ENCODE results near the gene KLHL4. TPM values are rescaled to one million over a fixed set of nuclear protein-coding genes. Genes with fewer than 3 reads are reported as not detected.
"Not testable (repeated sequence)": the region's sequence is repeated elsewhere in the genome, so short reads cannot be mapped to it uniquely, and the experiment has no call there.

The KLHL4 gene
- total RNA-seq, 2 donors from 2014 or later = 16.7 to 42.6 TPM

DNA sequence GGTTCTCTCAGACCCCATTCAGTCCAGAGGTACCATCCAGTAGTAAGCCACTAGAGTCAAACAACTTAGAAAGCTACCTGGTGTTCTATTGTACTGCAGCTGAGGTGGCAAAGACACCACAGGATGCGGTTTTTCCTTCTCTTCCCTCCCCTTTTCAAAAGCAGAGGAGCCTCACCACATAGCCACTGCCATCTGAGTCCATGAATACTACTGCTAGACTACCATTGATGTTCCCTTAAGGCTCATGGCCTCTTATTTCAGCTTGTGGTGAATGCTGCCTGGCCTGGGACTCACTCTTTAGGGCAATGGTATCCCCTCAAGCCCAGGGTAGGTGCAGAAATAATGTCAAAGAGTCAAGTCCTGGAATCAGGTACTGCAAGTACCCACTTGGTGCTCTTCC lies 41.8 kb upstream of the KLHL4 start:
- Histone ChIP-seq H3K4me1 (ENCODE audit: control insufficient read depth, insufficient read depth, low read length) (no peaks in the 10 kb centered on the region), H3K9ac (ENCODE audit: extremely low read depth, low read length, poor library complexity, severe bottlenecking) (no peak overlapping the region)
- H3K4me3 Mint-ChIP-seq = no peak overlapping the region

DNA sequence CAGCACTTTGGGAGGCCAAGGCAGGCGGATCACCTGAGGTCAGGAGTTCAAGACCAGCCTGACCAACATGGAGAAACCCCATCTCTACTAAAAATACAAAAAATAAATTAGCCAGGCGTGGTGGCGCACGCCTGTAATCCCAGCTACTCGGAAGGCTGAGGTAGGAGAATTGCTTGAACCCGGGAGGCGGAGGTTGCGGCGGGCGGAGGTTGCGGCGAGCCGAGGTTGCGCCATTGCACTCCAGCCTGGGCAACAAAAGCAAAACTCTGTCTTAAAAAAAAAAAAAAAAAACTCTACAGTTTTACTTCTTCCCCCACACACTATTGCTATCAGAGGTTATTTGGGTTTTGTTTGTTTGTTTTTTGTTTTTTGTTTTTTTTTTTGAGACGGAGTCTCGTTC lies 38.9 kb upstream of the KLHL4 start:
- not testable (repeated sequence) for H3K27ac Mint-ChIP-seq; H3K4me3 Mint-ChIP-seq; H3K4me3 ChIP-seq (ENCODE audit: low read length); H3K9me3 ChIP-seq (ENCODE audit: control insufficient read depth, low read length); H3K9ac ChIP-seq (ENCODE audit: extremely low read depth, low read length, poor library complexity, severe bottlenecking); H3K9me3 Mint-ChIP-seq; DNase-seq; H3K36me3 Mint-ChIP-seq (ENCODE audit: low read depth); H3K4me1 ChIP-seq (ENCODE audit: control insufficient read depth, insufficient read depth, low read length); H3K27me3 Mint-ChIP-seq (ENCODE audit: insufficient read depth); H3K4me1 Mint-ChIP-seq; H3K27me3 ChIP-seq (ENCODE audit: control insufficient read depth, insufficient read depth, low read length, poor library complexity, severe bottlenecking); H3K36me3 ChIP-seq (ENCODE audit: control insufficient read depth, insufficient read depth, low read length); H3K27ac ChIP-seq (ENCODE audit: low read depth, low read length)
- 93 to 100% methylated on average over 4 to 6 of the region's 16 CpGs for WGBS, 2 experiments (ENCODE audit: insufficient coverage in 1 of 2, insufficient read length in 1 of 2)

More for the DNA sequence above, 41.8 kb upstream of the KLHL4 start:
- Mint-ChIP-seq H3K9me3 (peaks cover 12% of the 10 kb centered on the region), H3K27ac (no peak overlapping the region), H3K36me3 (ENCODE audit: low read depth) (no peaks in the 10 kb centered on the region), H3K27me3 (ENCODE audit: insufficient read depth) (no peaks in the 10 kb centered on the region), H3K4me1 (no peaks in the 10 kb centered on the region)
- Histone ChIP-seq H3K4me3 (ENCODE audit: low read length) (no peak overlapping the region), H3K27ac (ENCODE audit: low read depth, low read length) (no peak overlapping the region), H3K9me3 (ENCODE audit: control insufficient read depth, low read length) (peaks cover 4% of the 10 kb centered on the region), H3K36me3 (ENCODE audit: control insufficient read depth, insufficient read depth, low read length) (no peaks in the 10 kb centered on the region), H3K27me3 (ENCODE audit: control insufficient read depth, insufficient read depth, low read length, poor library complexity, severe bottlenecking) (no peaks in the 10 kb centered on the region)
- 79% methylated on average over 1 of the region's 1 CpG; no CpG with 5 or more reads in 1 of the 2 experiments for WGBS, 2 experiments (ENCODE audit: insufficient coverage in 1 of 2, insufficient read length in 1 of 2)
- no peak for DNase-seq
- TF ChIP-seq, protein P1, sequence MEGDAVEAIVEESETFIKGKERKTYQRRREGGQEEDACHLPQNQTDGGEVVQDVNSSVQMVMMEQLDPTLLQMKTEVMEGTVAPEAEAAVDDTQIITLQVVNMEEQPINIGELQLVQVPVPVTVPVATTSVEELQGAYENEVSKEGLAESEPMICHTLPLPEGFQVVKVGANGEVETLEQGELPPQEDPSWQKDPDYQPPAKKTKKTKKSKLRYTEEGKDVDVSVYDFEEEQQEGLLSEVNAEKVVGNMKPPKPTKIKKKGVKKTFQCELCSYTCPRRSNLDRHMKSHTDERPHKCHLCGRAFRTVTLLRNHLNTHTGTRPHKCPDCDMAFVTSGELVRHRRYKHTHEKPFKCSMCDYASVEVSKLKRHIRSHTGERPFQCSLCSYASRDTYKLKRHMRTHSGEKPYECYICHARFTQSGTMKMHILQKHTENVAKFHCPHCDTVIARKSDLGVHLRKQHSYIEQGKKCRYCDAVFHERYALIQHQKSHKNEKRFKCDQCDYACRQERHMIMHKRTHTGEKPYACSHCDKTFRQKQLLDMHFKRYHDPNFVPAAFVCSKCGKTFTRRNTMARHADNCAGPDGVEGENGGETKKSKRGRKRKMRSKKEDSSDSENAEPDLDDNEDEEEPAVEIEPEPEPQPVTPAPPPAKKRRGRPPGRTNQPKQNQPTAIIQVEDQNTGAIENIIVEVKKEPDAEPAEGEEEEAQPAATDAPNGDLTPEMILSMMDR (conservative IDR thresholded peaks at IDR 0.05) = no peak

DNA sequence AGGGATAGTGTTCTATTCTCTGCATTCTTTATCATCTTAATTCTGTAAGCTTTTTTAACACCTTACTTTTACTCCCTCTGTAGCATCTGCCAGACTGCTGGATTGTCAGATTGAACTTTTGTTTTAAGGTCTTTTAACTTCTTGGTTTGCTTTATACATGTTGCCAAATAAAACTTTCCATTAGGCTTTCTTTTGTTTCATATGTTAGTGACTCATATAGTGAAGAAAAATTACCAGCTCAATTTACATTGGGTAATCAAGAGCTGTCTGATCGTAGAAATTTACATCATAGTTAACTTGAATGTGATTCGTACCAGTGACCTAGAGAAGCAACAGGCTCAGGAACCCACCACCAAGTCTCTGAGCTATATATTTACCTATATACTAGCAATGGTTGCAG lies 28.5 kb upstream of the KLHL4 start:
- Mint-ChIP-seq H3K9me3 (no peaks in the 10 kb centered on the region), H3K4me1 (no peaks in the 10 kb centered on the region)

More for the DNA sequence above, 28.5 kb upstream of the KLHL4 start:
- no peak for DNase-seq
- Histone ChIP-seq H3K4me3 (ENCODE audit: low read length) (no peak overlapping the region), H3K27ac (ENCODE audit: low read depth, low read length) (no peak overlapping the region), H3K36me3 (ENCODE audit: control insufficient read depth, insufficient read depth, low read length) (no peaks in the 10 kb centered on the region), H3K9ac (ENCODE audit: extremely low read depth, low read length, poor library complexity, severe bottlenecking) (no peak overlapping the region), H3K9me3 (ENCODE audit: control insufficient read depth, low read length) (no peaks in the 10 kb centered on the region), H3K27me3 (ENCODE audit: control insufficient read depth, insufficient read depth, low read length, poor library complexity, severe bottlenecking) (no peaks in the 10 kb centered on the region), H3K4me1 (ENCODE audit: control insufficient read depth, insufficient read depth, low read length) (no peaks in the 10 kb centered on the region)
- H3K27me3 Mint-ChIP-seq (ENCODE audit: insufficient read depth) = no peaks in the 10 kb centered on the region
- H3K4me3 Mint-ChIP-seq = no peak overlapping the region
- no CpG with 5 or more reads among the region's 2 CpGs for WGBS, 2 experiments (ENCODE audit: insufficient coverage in 1 of 2, insufficient read length in 1 of 2)
- H3K36me3 Mint-ChIP-seq (ENCODE audit: low read depth) = no peaks in the 10 kb centered on the region
- H3K27ac Mint-ChIP-seq = no peak overlapping the region
- TF ChIP-seq, protein P1 (conservative IDR thresholded peaks at IDR 0.05) = no peak

Data from endodermal cell (in vitro differentiated cells).